CD4-positive, alpha-beta T cell treated with Interferon gamma for 1 hour (primary cell): ENCODE data around the gene SPTLC2.
"Not testable (repeated sequence)": the region's sequence is repeated elsewhere in the genome, so short reads cannot be mapped to it uniquely, and the experiment has no call there.

Experiments used
- DNase-seq: peaks from one replicate; pipeline ENCODE4 v3.0.0-alpha.2; 2020

SPTLC2 gene

GRCh38 chr14:77584809-77585208 is 31.6 kb downstream of the SPTLC2 start:
- DNase-seq, result no peak

- DNase-seq, result no peak
These were observed 32.8 kb downstream of the SPTLC2 start for GRCh38 chr14:77583657-77584056.

GRCh38 chr14:77582511-77582910 is 33.9 kb downstream of the SPTLC2 start:
- DNase-seq, result no peak

- no peak for DNase-seq
These were observed 35.4 kb downstream of the SPTLC2 start for GRCh38 chr14:77580964-77581505.

GRCh38 chr14:77580477-77580876 is 36.0 kb downstream of the SPTLC2 start:
- DNase-seq, result no peak

GRCh38 chr14:77579780-77580179 is 36.7 kb downstream of the SPTLC2 start:
- DNase-seq, result no peak

GRCh38 chr14:77579065-77579464 is 37.4 kb downstream of the SPTLC2 start:
- DNase-seq, result no peak

- no peak for DNase-seq
These were observed 41.9 kb downstream of the SPTLC2 start for GRCh38 chr14:77574446-77575115.

- DNase-seq, result no peak
These were observed 42.5 kb downstream of the SPTLC2 start for GRCh38 chr14:77573964-77574363.

GRCh38 chr14:77570706-77571268 is 45.6 kb downstream of the SPTLC2 start:
- no peak for DNase-seq

- DNase-seq, result no peak
These were observed 50.5 kb downstream of the SPTLC2 start for GRCh38 chr14:77565994-77566305.

- DNase-seq, result no peak
These were observed 51.0 kb downstream of the SPTLC2 start for GRCh38 chr14:77565289-77565993.

- no peak for DNase-seq
These were observed 53.8 kb downstream of the SPTLC2 start for GRCh38 chr14:77562681-77563080.

- no peak for DNase-seq
These were observed 54.6 kb downstream of the SPTLC2 start for GRCh38 chr14:77561881-77562280.

GRCh38 chr14:77559381-77559780 is 57.1 kb downstream of the SPTLC2 start:
- DNase-seq, result no peak

GRCh38 chr14:77557391-77557790 is 59.0 kb downstream of the SPTLC2 start:
- no peak for DNase-seq

GRCh38 chr14:77556946-77557345 is 59.5 kb downstream of the SPTLC2 start:
- no peak for DNase-seq

- no peak for DNase-seq
These were observed 61.4 kb downstream of the SPTLC2 start for GRCh38 chr14:77554816-77555599.

- no peak for DNase-seq
These were observed 62.2 kb downstream of the SPTLC2 start for GRCh38 chr14:77554207-77554606.

GRCh38 chr14:77549451-77549850 is 67.0 kb downstream of the SPTLC2 start:
- no peak for DNase-seq

- no peak for DNase-seq
These were observed 68.8 kb downstream of the SPTLC2 start for GRCh38 chr14:77547512-77548180.

- DNase-seq, result not testable (repeated sequence)
These were observed 71.3 kb downstream of the SPTLC2 start for GRCh38 chr14:77545171-77545570.

GRCh38 chr14:77544571-77544970 is 71.9 kb downstream of the SPTLC2 start:
- no peak for DNase-seq
